H1 (cell line): ENCODE results near the gene SIGLEC7. TPM values are rescaled to one million over a fixed set of nuclear protein-coding genes. Genes with fewer than 3 reads are reported as not detected.

ENCODE experiments used
- BCL11A ChIP-seq, 2 experiments: IDR thresholded peaks; one replicate each; pipeline ENCODE4 v1.6.1; 2011; ENCODE audit warnings: low read depth in 2 of 2, low read length in 2 of 2, mild to moderate bottlenecking in 2 of 2
- CREB1 ChIP-seq: IDR thresholded peaks from 2 replicates; pipeline ENCODE4 v1.6.1; 2012; ENCODE audit warnings: inconsistent platforms
- GABPA ChIP-seq: IDR thresholded peaks from 2 replicates; pipeline ENCODE4 v1.6.1; 2011; ENCODE audit warnings: mild to moderate bottlenecking, low read length, moderate library complexity, borderline replicate concordance; ENCODE audit not compliant: insufficient read depth
- PHF8 ChIP-seq: fragments of 200-600 bp; sonication (generic); conservative IDR thresholded peaks from 2 replicates; pipeline ENCODE4 v1.7.1; 2012; ENCODE audit warnings: low read depth, mild to moderate bottlenecking, inconsistent platforms, low read length, moderate library complexity
- RBBP5 ChIP-seq: IDR thresholded peaks from 2 replicates; pipeline ENCODE4 v1.7.1; 2012; ENCODE audit warnings: low read depth, mild to moderate bottlenecking, inconsistent platforms, low read length, moderate library complexity, borderline replicate concordance
- SP1 ChIP-seq: IDR thresholded peaks from 2 replicates; pipeline ENCODE4 v1.6.1; 2011; ENCODE audit warnings: low read depth, low read length
- TCF12 ChIP-seq: IDR thresholded peaks from 2 replicates; pipeline ENCODE4 v1.6.1; 2011; ENCODE audit warnings: low read depth, mild to moderate bottlenecking, low read length
- USF2 ChIP-seq: IDR thresholded peaks from 2 replicates; pipeline ENCODE4 v1.6.1; 2011; ENCODE audit warnings: low read length, improper control_type of control experiment
- polyA plus RNA-seq, 7 experiments: library from polyadenylated mRNA; depleted of rRNA in 3 of 7; stranded (reverse) in 5 of 7; unstranded in 2 of 7; fragments of >200 nt in 5 of 7; fragments of 200-250 nt in 2 of 7; gene quantifications; 1 replicate in 5 of 7; 2 replicates in 1 of 7; 4 replicates in 1 of 7; pipeline versions ENCODE4 v1.2.1 to v1.2.3, GENCODE V29; 2011 to 2013; ENCODE audit warnings: missing spikeins in 2 of 7, mixed read lengths in 2 of 7
- total RNA-seq: library from RNA; stranded (reverse); fragmentation: NEBNext Ultra II Directional; extraction: Animal tissue kit (Norgen Biotek cat#: 25700); gene quantifications from 2 replicates; pipeline ENCODE4 v1.2.1, GENCODE V29; 2021

Gene SIGLEC7
- total and polyA plus RNA-seq, 2 of the 8 experiments (the other 6 are each of a cell fraction or from before 2014, with no cell fraction given), result not detected

- TF ChIP-seq USF2 (no peak), GABPA (no peak), BCL11A (IDR thresholded peaks at IDR 0.05; ENCODE audit: low read depth in 2 of 2, low read length in 2 of 2) (no peak), RBBP5 (no peak), PHF8 (no peak), TCF12 (no peak), SP1 (no peak), CREB1 (no peak)
Observed at GRCh38 chr19:51145916-51146493, 3.9 kb downstream of the SIGLEC7 start (continued).
